ENCODE data around the gene ROPN1B. TPM values are rescaled to one million over a fixed set of nuclear protein-coding genes. Genes with fewer than 3 reads are reported as not detected.

The ROPN1B gene
- total RNA-seq, 1 experiment from 2014 or later, result 0.26 TPM

- Histone ChIP-seq H3K27ac (ENCODE audit: low read length) (no peak overlapping the region), H3K36me3 (ENCODE audit: control insufficient read depth, insufficient read depth, low read length) (no peaks in the 10 kb centered on the region), H3K4me1 (ENCODE audit: control insufficient read depth, insufficient read depth, low read length) (no peaks in the 10 kb centered on the region), H3K4me3 (ENCODE audit: low read depth in 2 of 2, low read length in 2 of 2) (no peak overlapping the region), H3K27me3 (ENCODE audit: control insufficient read depth, insufficient read depth, low read length) (peaks cover 7% of the 10 kb centered on the region), H3K9me3 (ENCODE audit: control insufficient read depth, insufficient read depth, low read depth, low read length) (no peaks in the 10 kb centered on the region)
- intact Hi-C loops (cut with micrococcal nuclease; ENCODE audit: unreplicated experiment) (no loop called here), in situ Hi-C loops (cut with HindIII; ENCODE audit: low pct_unique_long_range_greater_than_20kb, low sequenced_read_pairs) (no loop called here)
- DNase-seq (ENCODE audit: low read depth, low spot score) (no peak), ATAC-seq (peak; percentile 57; the same call in 1 of the 2 replicates)
- no TSS peak for BruUV-seq (replicated peaks)
- no peak for TF ChIP-seq TCF7L2 (IDR thresholded peaks at IDR 0.05; ENCODE audit: low read depth, low read length)
- no peak for TF ChIP-seq SIN3A (IDR thresholded peaks at IDR 0.05; ENCODE audit: borderline replicate concordance, insufficient read depth, low read depth, low read length)
- TF ChIP-seq CTCF (IDR thresholded peaks at IDR 0.05), result no peak
- no peak for TF ChIP-seq POLR2AphosphoS5 (IDR thresholded peaks at IDR 0.05; ENCODE audit: low read depth, low read length)
- no peak for TF ChIP-seq REST (IDR thresholded peaks at IDR 0.05; ENCODE audit: insufficient read depth in 1 of 2, low read depth in 2 of 2, low read length in 1 of 2)
- ChIA-PET CTCF (no interaction called here), POLR2A (no interaction called here)
Measured at GRCh38 chr3:125958511-125959316, 10.3 kb upstream of the ROPN1B start.

- Histone ChIP-seq H3K36me3 (ENCODE audit: control insufficient read depth, insufficient read depth, low read length) (no peaks in the 10 kb centered on the region), H3K4me3 (ENCODE audit: low read depth in 2 of 2, low read length in 2 of 2) (no peak overlapping the region), H3K27ac (ENCODE audit: low read length) (no peak overlapping the region), H3K27me3 (ENCODE audit: control insufficient read depth, insufficient read depth, low read length) (peaks cover 10% of the 10 kb centered on the region), H3K9me3 (ENCODE audit: control insufficient read depth, insufficient read depth, low read depth, low read length) (no peaks in the 10 kb centered on the region), H3K4me1 (ENCODE audit: control insufficient read depth, insufficient read depth, low read length) (no peaks in the 10 kb centered on the region)
- POLR2A ChIA-PET, result no interaction called here
- intact Hi-C loops (cut with micrococcal nuclease; ENCODE audit: unreplicated experiment) (no loop called here), in situ Hi-C loops (cut with HindIII; ENCODE audit: low pct_unique_long_range_greater_than_20kb, low sequenced_read_pairs) (no loop called here)
- no peak for TF ChIP-seq POLR2AphosphoS5 (IDR thresholded peaks at IDR 0.05; ENCODE audit: low read depth, low read length)
- no peak for TF ChIP-seq TCF7L2 (IDR thresholded peaks at IDR 0.05; ENCODE audit: low read depth, low read length)
- TF ChIP-seq SIN3A (IDR thresholded peaks at IDR 0.05; ENCODE audit: borderline replicate concordance, insufficient read depth, low read depth, low read length), result no peak
- TF ChIP-seq REST (IDR thresholded peaks at IDR 0.05; ENCODE audit: insufficient read depth in 1 of 2, low read depth in 2 of 2, low read length in 1 of 2), result no peak
- no peak for TF ChIP-seq CTCF (IDR thresholded peaks at IDR 0.05)
- BruUV-seq (replicated peaks), result no TSS peak
- no peak for DNase-seq (ENCODE audit: low read depth, low spot score)
- CTCF ChIA-PET, result no interaction called here
- ATAC-seq, result 0 out of 2 replicates have a peak, but pooled peaks have one; percentile 23
Measured at GRCh38 chr3:125959317-125960065, 9.5 kb upstream of the ROPN1B start.
